Stimulated activated CD8-positive, alpha-beta memory T cell treated with anti-CD3 and anti-CD28 coated beads, Interleukin-12 subunit alpha, Interleukin-12 subunit beta, amount 100 ng/mL, for 4 hours (primary cell): ENCODE data around the gene PPT2.
"Not testable (repeated sequence)": the region's sequence is repeated elsewhere in the genome, so short reads cannot be mapped to it uniquely, and the experiment has no call there.

Experiments
- DNase-seq: peaks from one replicate; pipeline ENCODE4 v3.0.0-alpha.2; 2020; ENCODE audit warnings: low read depth

PPT2 gene

GRCh38 chr6:32210191-32210601 is 56.3 kb downstream of the PPT2 start:
- DNase-seq: no peak

GRCh38 chr6:32211432-32211831 is 57.5 kb downstream of the PPT2 start:
- DNase-seq: not testable (repeated sequence)

GRCh38 chr6:32212076-32212760 is 58.3 kb downstream of the PPT2 start:
- no peak for DNase-seq
